ENCODE results near the gene ACE2.
"Not testable (repeated sequence)": the region's sequence is repeated elsewhere in the genome, so short reads cannot be mapped to it uniquely, and the experiment has no call there.

ACE2 gene

GRCh38 chrX:15600745-15601144 lies at the start of gene ACE2:
Gene ACE2, minus strand, starts transcription at chrX:15600960. Its CDS starts 49 bp downstream, at chrX:15600911.
- DNase-seq: no peak

- not testable (repeated sequence) for DNase-seq
Observed at GRCh38 chrX:15647510-15647909, 46.8 kb upstream of the ACE2 start.

- no peak for DNase-seq
Observed at GRCh38 chrX:15646543-15646942, 45.8 kb upstream of the ACE2 start.

- DNase-seq: no peak
Observed at GRCh38 chrX:15646031-15646430, 45.3 kb upstream of the ACE2 start.

- DNase-seq: no peak
Observed at GRCh38 chrX:15645266-15645665, 44.5 kb upstream of the ACE2 start.

GRCh38 chrX:15644560-15644872 lies 43.8 kb upstream of the ACE2 start:
- DNase-seq: no peak

GRCh38 chrX:15643786-15644559 lies 43.2 kb upstream of the ACE2 start:
- DNase-seq: no peak

GRCh38 chrX:15631637-15632036 lies 30.9 kb upstream of the ACE2 start:
- DNase-seq: no peak

GRCh38 chrX:15623054-15623453 lies 22.3 kb upstream of the ACE2 start:
- no peak for DNase-seq

- DNase-seq: no peak
Observed at GRCh38 chrX:15619053-15619755, 18.4 kb upstream of the ACE2 start.

GRCh38 chrX:15617111-15617510 lies 16.4 kb upstream of the ACE2 start:
- DNase-seq: no peak

- DNase-seq: no peak
Observed at GRCh38 chrX:15616531-15616930, 15.8 kb upstream of the ACE2 start.

- DNase-seq: no peak
Observed at GRCh38 chrX:15607067-15607466, 6.3 kb upstream of the ACE2 start.

- DNase-seq: no peak
Observed at GRCh38 chrX:15606136-15606535, 5.4 kb upstream of the ACE2 start.

GRCh38 chrX:15605226-15605625 lies 4.5 kb upstream of the ACE2 start:
- no peak for DNase-seq

- DNase-seq: no peak
Observed at GRCh38 chrX:15602761-15603160, 2.0 kb upstream of the ACE2 start.

- DNase-seq: no peak
Observed at GRCh38 chrX:15601932-15602331, 1.2 kb upstream of the ACE2 start.

- no peak for DNase-seq
Observed at GRCh38 chrX:15600049-15600448, 711 bp downstream of the ACE2 start.

- no peak for DNase-seq
Observed at GRCh38 chrX:15599461-15599860, 1.3 kb downstream of the ACE2 start.

- DNase-seq: no peak
Observed at GRCh38 chrX:15598026-15598425, 2.7 kb downstream of the ACE2 start.

- DNase-seq: no peak
Observed at GRCh38 chrX:15594371-15594770, 6.4 kb downstream of the ACE2 start.

- no peak for DNase-seq
Observed at GRCh38 chrX:15579778-15580747, 20.7 kb downstream of the ACE2 start.

GRCh38 chrX:15576019-15576418 lies 24.7 kb downstream of the ACE2 start:
- no peak for DNase-seq

- no peak for DNase-seq
Observed at GRCh38 chrX:15574017-15574416, 26.7 kb downstream of the ACE2 start.

Measured in NCI-H2081 treated with DMSO at 0.1 percent for 48 hours (cell line).